Suprapubic skin (tissue), 4 donors: Measurements from ENCODE around the gene SHMT2.

Experiments
- EP300 ChIP-seq: sonication (generic); formaldehyde crosslinking; IDR thresholded peaks from one replicate; pipeline ENCODE4 v1.6.1; 2017; ENCODE audit warnings: antibody characterized with exemption
- POLR2A ChIP-seq, 2 donors: fragments of 450-650 bp; IDR thresholded peaks; one replicate each; pipeline ENCODE4 v1.6.1; 2017; ENCODE audit warnings: antibody characterized with exemption in 2 of 2, mild to moderate bottlenecking in 2 of 2, moderate library complexity in 2 of 2
- POLR2AphosphoS5 ChIP-seq, 3 donors: sonication (generic); formaldehyde crosslinking; IDR thresholded peaks; one replicate each; pipeline ENCODE4 v1.6.1; 2017; ENCODE audit warnings: antibody characterized with exemption in 3 of 3
- TF ChIP-seq, protein P1 (sequence below), 2 donors: fragments of 200-600 bp in 1 of 2; fragments of 450-650 bp in 1 of 2; sonication (generic) in 1 of 2; IDR thresholded peaks; one replicate each; pipeline ENCODE4 v1.5.1; 2016 to 2019; ENCODE audit warnings: antibody characterized with exemption in 2 of 2, mild to moderate bottlenecking in 1 of 2, moderate library complexity in 1 of 2

DNA sequence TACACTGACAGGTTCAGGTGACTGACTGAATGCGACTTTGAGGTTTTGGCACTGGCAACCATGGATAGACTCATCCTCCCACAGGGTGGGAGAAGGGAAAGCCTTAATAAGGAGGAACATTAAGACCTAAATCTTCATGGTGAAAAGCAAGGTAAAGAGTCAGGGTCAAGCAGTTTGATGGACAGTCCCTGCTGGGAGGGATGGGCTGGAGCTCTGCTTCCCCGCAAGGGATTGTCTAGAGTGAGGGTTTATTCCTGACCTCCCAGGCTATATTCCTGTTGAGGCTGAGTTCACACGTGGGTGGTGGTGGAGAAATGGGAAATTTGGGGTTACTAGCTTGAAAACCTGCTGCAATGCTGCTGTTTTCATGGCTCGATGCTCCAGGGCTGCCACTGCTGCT lies 30.9 kb downstream of the SHMT2 start:
- TF ChIP-seq, protein P1, sequence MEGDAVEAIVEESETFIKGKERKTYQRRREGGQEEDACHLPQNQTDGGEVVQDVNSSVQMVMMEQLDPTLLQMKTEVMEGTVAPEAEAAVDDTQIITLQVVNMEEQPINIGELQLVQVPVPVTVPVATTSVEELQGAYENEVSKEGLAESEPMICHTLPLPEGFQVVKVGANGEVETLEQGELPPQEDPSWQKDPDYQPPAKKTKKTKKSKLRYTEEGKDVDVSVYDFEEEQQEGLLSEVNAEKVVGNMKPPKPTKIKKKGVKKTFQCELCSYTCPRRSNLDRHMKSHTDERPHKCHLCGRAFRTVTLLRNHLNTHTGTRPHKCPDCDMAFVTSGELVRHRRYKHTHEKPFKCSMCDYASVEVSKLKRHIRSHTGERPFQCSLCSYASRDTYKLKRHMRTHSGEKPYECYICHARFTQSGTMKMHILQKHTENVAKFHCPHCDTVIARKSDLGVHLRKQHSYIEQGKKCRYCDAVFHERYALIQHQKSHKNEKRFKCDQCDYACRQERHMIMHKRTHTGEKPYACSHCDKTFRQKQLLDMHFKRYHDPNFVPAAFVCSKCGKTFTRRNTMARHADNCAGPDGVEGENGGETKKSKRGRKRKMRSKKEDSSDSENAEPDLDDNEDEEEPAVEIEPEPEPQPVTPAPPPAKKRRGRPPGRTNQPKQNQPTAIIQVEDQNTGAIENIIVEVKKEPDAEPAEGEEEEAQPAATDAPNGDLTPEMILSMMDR (IDR thresholded peaks at IDR 0.05): no peak
- no peak for TF ChIP-seq POLR2A (IDR thresholded peaks at IDR 0.05)
- TF ChIP-seq EP300: no peak
- TF ChIP-seq POLR2AphosphoS5 (IDR thresholded peaks at IDR 0.05): no peak
